NOMO-1 treated with DMSO at 0.1 percent for 48 hours (cell line): Measurements from ENCODE around the gene TBC1D12.
"Not testable (repeated sequence)": the region's sequence is repeated elsewhere in the genome, so short reads cannot be mapped to it uniquely, and the experiment has no call there.

Source experiments
- DNase-seq: peaks from one replicate; lab custom pipeline; 2025; ENCODE audit not compliant: unreplicated experiment; lab: John Stamatoyannopoulos, UW

TBC1D12 gene

GRCh38 chr10:94542282-94542681 is 139.9 kb downstream of the TBC1D12 start:
- DNase-seq: not testable (repeated sequence)

GRCh38 chr10:94545391-94546048 is 143.2 kb downstream of the TBC1D12 start, which contains the start of gene HELLS:
HELLS (plus strand) TSS chr10:94545788; CDS start chr10:94545922, 134 bp downstream.
- peak; percentile 61 for DNase-seq

GRCh38 chr10:94546049-94546900 is 143.9 kb downstream of the TBC1D12 start:
- peak; percentile 38 for DNase-seq

- peak; percentile 14 for DNase-seq
Measured at GRCh38 chr10:94546901-94547185, 144.5 kb downstream of the TBC1D12 start.

- DNase-seq: no peak
Measured at GRCh38 chr10:94549221-94549620, 146.9 kb downstream of the TBC1D12 start.

- not testable (repeated sequence) for DNase-seq
Measured at GRCh38 chr10:94567714-94568307, 165.5 kb downstream of the TBC1D12 start.

- DNase-seq: no peak
Measured at GRCh38 chr10:94571081-94571480, 168.7 kb downstream of the TBC1D12 start.

GRCh38 chr10:94571528-94571927 is 169.2 kb downstream of the TBC1D12 start:
- DNase-seq: no peak

- DNase-seq: no peak
Measured at GRCh38 chr10:94578790-94579189, 176.4 kb downstream of the TBC1D12 start.

GRCh38 chr10:94583124-94583523 is 180.8 kb downstream of the TBC1D12 start:
- no peak for DNase-seq
